GM23338 (cell line): ENCODE data around the gene OR2B2. TPM values are rescaled to one million over a fixed set of nuclear protein-coding genes. Genes with fewer than 3 reads are reported as not detected.

Source experiments
- ATAC-seq: fragments of 200-7000 bp; cut with Tn5 transposase; 3 replicates; pipeline ENCODE4 v1.9.1; 2020
- DNase-seq: peaks from one replicate; pipeline ENCODE4 v3.0.0-alpha.2; 2015; ENCODE audit warnings: low spot score
- H2AFZ ChIP-seq: fragments of 200-600 bp; sonication (generic); 2 replicates; pipeline ENCODE4 v1.8.0; 2016; ENCODE audit warnings: antibody characterized with exemption, mild to moderate bottlenecking, moderate library complexity
- H3F3A ChIP-seq: fragments of 200-600 bp; sonication (generic); replicated peaks from 2 replicates; pipeline ENCODE4 v1.8.0; 2017; ENCODE audit warnings: antibody characterized with exemption, mixed run types, low read depth
- H3K27ac ChIP-seq: fragments of 200-600 bp; sonication (generic); 2 replicates; pipeline ENCODE4 v1.6.1; 2016; ENCODE audit warnings: low read depth
- H3K27me3 ChIP-seq: fragments of 200-600 bp; sonication (generic); 2 replicates; pipeline ENCODE4 v1.8.0; 2016; ENCODE audit warnings: mild to moderate bottlenecking, mixed run types, moderate library complexity; ENCODE audit not compliant: insufficient read depth
- H3K36me3 ChIP-seq: fragments of 200-600 bp; sonication (generic); 2 replicates; pipeline ENCODE4 v1.8.0; 2016; ENCODE audit warnings: mild to moderate bottlenecking; ENCODE audit not compliant: insufficient read depth
- H3K4me1 ChIP-seq: fragments of 200-600 bp; sonication (generic); 2 replicates; pipeline ENCODE4 v1.8.0; 2016; ENCODE audit warnings: mild to moderate bottlenecking, moderate library complexity; ENCODE audit not compliant: insufficient read depth
- H3K4me2 ChIP-seq: fragments of 200-600 bp; sonication (generic); 2 replicates; pipeline ENCODE4 v1.7.1; 2017; ENCODE audit warnings: mixed run types
- H3K4me3 ChIP-seq: fragments of 200-600 bp; sonication (generic); 2 replicates; pipeline ENCODE4 v1.6.1; 2016; ENCODE audit warnings: mixed run types
- H3K79me2 ChIP-seq: fragments of 200-600 bp; sonication (generic); replicated peaks from 2 replicates; pipeline ENCODE4 v1.8.0; 2017; ENCODE audit warnings: mild to moderate bottlenecking; ENCODE audit not compliant: insufficient read depth
- H3K9me2 ChIP-seq: fragments of 200-600 bp; sonication (generic); 2 replicates; pipeline ENCODE4 v1.8.0; 2017; ENCODE audit not compliant: insufficient read depth
- H4K20me1 ChIP-seq: fragments of 200-600 bp; sonication (generic); replicated peaks from 2 replicates; pipeline ENCODE4 v1.8.0; 2017; ENCODE audit warnings: mild to moderate bottlenecking; ENCODE audit not compliant: insufficient read depth
- H3K27ac Mint-ChIP-seq: 2 replicates; pipeline ENCODE4 v1.8.0; 2020; ENCODE audit warnings: inconsistent platforms, mild to moderate bottlenecking, moderate library complexity, mixed read lengths
- H3K27me3 Mint-ChIP-seq: 3 replicates; pipeline ENCODE4 v1.8.0; 2022; ENCODE audit warnings: low read depth, mild to moderate bottlenecking, moderate library complexity, mixed read lengths, inconsistent platforms; ENCODE audit not compliant: insufficient read depth, poor library complexity
- H3K36me3 Mint-ChIP-seq: 3 replicates; pipeline ENCODE4 v1.8.0; 2021; ENCODE audit warnings: low read depth, mild to moderate bottlenecking, inconsistent platforms, moderate library complexity, mixed read lengths
- H3K4me1 Mint-ChIP-seq: 3 replicates; pipeline ENCODE4 v1.8.0; 2020; ENCODE audit warnings: mild to moderate bottlenecking, inconsistent platforms, mixed read lengths
- H3K4me3 Mint-ChIP-seq: 3 replicates; pipeline ENCODE4 v1.8.0; 2021; ENCODE audit warnings: moderate library complexity, mild to moderate bottlenecking, inconsistent platforms, mixed read lengths
- H3K9me3 Mint-ChIP-seq: 3 replicates; pipeline ENCODE4 v1.8.0; 2020; ENCODE audit warnings: moderate library complexity, mild to moderate bottlenecking, inconsistent platforms, mixed read lengths
- CREB1 ChIP-seq: fragments of 250-450 bp; sonication (Bioruptor Pico); IDR thresholded peaks from 2 replicates; pipeline ENCODE4 v1.5.0; 2020; ENCODE audit warnings: low read depth, mild to moderate bottlenecking, moderate library complexity
- EZH2 ChIP-seq: fragments of 200-600 bp; sonication (generic); IDR thresholded peaks from one replicate; pipeline ENCODE4 v1.8.0; 2017; ENCODE audit warnings: antibody characterized with exemption, mild to moderate bottlenecking, low read depth; ENCODE audit not compliant: unreplicated experiment
- EZH2phosphoT487 ChIP-seq: fragments of 200-600 bp; sonication (generic); IDR thresholded peaks from one replicate; pipeline ENCODE4 v1.8.1; 2018; ENCODE audit warnings: antibody characterized with exemption; ENCODE audit not compliant: unreplicated experiment
- JUNB ChIP-seq: IDR thresholded peaks from one replicate; pipeline ENCODE4 v1.6.1; 2016; ENCODE audit warnings: antibody characterized with exemption; ENCODE audit not compliant: unreplicated experiment
- NANOG ChIP-seq: IDR thresholded peaks from 2 replicates; pipeline ENCODE4 v1.6.1; 2016; ENCODE audit warnings: antibody characterized with exemption, borderline replicate concordance
- POLR2AphosphoS5 ChIP-seq: IDR thresholded peaks from 2 replicates; pipeline ENCODE4 v1.6.1; 2016; ENCODE audit warnings: antibody characterized with exemption, low read depth
- STAT1 ChIP-seq: IDR thresholded peaks from one replicate; pipeline ENCODE4 v1.6.1; 2016; ENCODE audit warnings: antibody characterized with exemption; ENCODE audit not compliant: unreplicated experiment
- ZNF114 ChIP-seq: fragments of 250-450 bp; sonication (Bioruptor Pico); IDR thresholded peaks from 2 replicates; pipeline ENCODE4 v1.5.0; 2020; ENCODE audit warnings: mild to moderate bottlenecking, moderate library complexity
- ZNF331 ChIP-seq: fragments of 250-450 bp; sonication (Bioruptor Pico); IDR thresholded peaks from 2 replicates; pipeline ENCODE4 v1.5.0; 2020; ENCODE audit warnings: low read depth, mild to moderate bottlenecking, moderate library complexity
- polyA plus RNA-seq: library from polyadenylated mRNA; unstranded; fragments of >200 nt; fragmentation: Nextera tagmentation; extraction: Ambion mirVana; gene quantifications from 2 replicates; pipeline ENCODE4 v1.2.1, GENCODE V29; 2016
- total RNA-seq: library from RNA; depleted of rRNA; stranded (reverse); fragments of >200 nt; shearing (Covaris generic); gene quantifications from 2 replicates; pipeline ENCODE4 v1.2.3, GENCODE V29; 2014
- TF ChIP-seq, protein P1 (sequence below): fragments of 250-450 bp; sonication (Bioruptor Pico); IDR thresholded peaks from 2 replicates; pipeline ENCODE4 v1.5.0; 2020; ENCODE audit warnings: mild to moderate bottlenecking, moderate library complexity
- TF ChIP-seq, protein P2 (sequence below): IDR thresholded peaks from one replicate; pipeline ENCODE4 v1.6.1; 2018; ENCODE audit warnings: antibody characterized with exemption; ENCODE audit not compliant: unreplicated experiment
- TF ChIP-seq, protein P3 (sequence below): IDR thresholded peaks from 2 replicates; pipeline ENCODE4 v1.6.1; 2016; ENCODE audit warnings: antibody characterized with exemption
- TF ChIP-seq, protein P4 (sequence below), 2 experiments: fragments of 200-600 bp in 1 of 2; sonication (generic) in 1 of 2; conservative IDR thresholded peaks; 2 replicates each; pipeline versions ENCODE4 v1.5.1 to v1.6.1; 2016 to 2017; ENCODE audit warnings: antibody characterized with exemption in 2 of 2, low read depth in 2 of 2, mild to moderate bottlenecking in 2 of 2, moderate library complexity in 1 of 2

The OR2B2 gene
- total and polyA plus RNA-seq, 2 experiments from 2014 or later, result 0.38 TPM; not detected in 1

DNA sequence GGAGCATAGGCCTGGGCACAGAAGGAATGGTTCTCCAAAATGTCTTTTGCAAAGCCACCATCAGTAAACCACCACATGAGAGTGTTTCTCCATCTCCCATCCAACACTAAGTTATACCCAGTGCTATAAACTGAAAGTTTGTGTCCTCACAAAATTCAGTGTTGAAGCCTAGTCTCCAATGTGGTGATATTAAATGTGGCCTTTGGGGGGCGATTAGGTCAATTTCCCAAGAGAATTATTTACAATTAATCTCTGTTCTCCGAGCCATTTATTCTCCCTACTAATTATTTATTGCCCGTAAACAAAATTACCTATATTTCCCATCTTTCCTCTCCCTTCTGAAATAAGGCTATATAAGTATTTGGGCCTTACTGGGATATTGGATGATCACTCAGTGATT is 26.1 kb downstream of the OR2B2 start:
- H3K27me3 Mint-ChIP-seq, result peaks cover 28% of the 10 kb centered on the region
- no peak for DNase-seq
- no peak overlapping the region; the same call in 2 of the 3 replicates for H3K4me3 Mint-ChIP-seq
- H3K4me3 ChIP-seq, result no peak overlapping the region
- no peaks in the 10 kb centered on the region for H3K79me2 ChIP-seq
- H4K20me1 ChIP-seq, result no peaks in the 10 kb centered on the region
- no peaks in the 10 kb centered on the region for H3K9me2 ChIP-seq
- H3K27me3 ChIP-seq, result no peaks in the 10 kb centered on the region
- H3K9me3 Mint-ChIP-seq, result no peaks in the 10 kb centered on the region; the same call in 2 of the 3 replicates
- TF ChIP-seq EZH2 (no peak), NANOG (no peak), ZNF114 (no peak), STAT1 (no peak), JUNB (no peak), EZH2phosphoT487 (no peak), ZNF331 (no peak), CREB1 (CRISPR knock-in tag) (no peak), POLR2AphosphoS5 (no peak)
- TF ChIP-seq, protein P1, sequence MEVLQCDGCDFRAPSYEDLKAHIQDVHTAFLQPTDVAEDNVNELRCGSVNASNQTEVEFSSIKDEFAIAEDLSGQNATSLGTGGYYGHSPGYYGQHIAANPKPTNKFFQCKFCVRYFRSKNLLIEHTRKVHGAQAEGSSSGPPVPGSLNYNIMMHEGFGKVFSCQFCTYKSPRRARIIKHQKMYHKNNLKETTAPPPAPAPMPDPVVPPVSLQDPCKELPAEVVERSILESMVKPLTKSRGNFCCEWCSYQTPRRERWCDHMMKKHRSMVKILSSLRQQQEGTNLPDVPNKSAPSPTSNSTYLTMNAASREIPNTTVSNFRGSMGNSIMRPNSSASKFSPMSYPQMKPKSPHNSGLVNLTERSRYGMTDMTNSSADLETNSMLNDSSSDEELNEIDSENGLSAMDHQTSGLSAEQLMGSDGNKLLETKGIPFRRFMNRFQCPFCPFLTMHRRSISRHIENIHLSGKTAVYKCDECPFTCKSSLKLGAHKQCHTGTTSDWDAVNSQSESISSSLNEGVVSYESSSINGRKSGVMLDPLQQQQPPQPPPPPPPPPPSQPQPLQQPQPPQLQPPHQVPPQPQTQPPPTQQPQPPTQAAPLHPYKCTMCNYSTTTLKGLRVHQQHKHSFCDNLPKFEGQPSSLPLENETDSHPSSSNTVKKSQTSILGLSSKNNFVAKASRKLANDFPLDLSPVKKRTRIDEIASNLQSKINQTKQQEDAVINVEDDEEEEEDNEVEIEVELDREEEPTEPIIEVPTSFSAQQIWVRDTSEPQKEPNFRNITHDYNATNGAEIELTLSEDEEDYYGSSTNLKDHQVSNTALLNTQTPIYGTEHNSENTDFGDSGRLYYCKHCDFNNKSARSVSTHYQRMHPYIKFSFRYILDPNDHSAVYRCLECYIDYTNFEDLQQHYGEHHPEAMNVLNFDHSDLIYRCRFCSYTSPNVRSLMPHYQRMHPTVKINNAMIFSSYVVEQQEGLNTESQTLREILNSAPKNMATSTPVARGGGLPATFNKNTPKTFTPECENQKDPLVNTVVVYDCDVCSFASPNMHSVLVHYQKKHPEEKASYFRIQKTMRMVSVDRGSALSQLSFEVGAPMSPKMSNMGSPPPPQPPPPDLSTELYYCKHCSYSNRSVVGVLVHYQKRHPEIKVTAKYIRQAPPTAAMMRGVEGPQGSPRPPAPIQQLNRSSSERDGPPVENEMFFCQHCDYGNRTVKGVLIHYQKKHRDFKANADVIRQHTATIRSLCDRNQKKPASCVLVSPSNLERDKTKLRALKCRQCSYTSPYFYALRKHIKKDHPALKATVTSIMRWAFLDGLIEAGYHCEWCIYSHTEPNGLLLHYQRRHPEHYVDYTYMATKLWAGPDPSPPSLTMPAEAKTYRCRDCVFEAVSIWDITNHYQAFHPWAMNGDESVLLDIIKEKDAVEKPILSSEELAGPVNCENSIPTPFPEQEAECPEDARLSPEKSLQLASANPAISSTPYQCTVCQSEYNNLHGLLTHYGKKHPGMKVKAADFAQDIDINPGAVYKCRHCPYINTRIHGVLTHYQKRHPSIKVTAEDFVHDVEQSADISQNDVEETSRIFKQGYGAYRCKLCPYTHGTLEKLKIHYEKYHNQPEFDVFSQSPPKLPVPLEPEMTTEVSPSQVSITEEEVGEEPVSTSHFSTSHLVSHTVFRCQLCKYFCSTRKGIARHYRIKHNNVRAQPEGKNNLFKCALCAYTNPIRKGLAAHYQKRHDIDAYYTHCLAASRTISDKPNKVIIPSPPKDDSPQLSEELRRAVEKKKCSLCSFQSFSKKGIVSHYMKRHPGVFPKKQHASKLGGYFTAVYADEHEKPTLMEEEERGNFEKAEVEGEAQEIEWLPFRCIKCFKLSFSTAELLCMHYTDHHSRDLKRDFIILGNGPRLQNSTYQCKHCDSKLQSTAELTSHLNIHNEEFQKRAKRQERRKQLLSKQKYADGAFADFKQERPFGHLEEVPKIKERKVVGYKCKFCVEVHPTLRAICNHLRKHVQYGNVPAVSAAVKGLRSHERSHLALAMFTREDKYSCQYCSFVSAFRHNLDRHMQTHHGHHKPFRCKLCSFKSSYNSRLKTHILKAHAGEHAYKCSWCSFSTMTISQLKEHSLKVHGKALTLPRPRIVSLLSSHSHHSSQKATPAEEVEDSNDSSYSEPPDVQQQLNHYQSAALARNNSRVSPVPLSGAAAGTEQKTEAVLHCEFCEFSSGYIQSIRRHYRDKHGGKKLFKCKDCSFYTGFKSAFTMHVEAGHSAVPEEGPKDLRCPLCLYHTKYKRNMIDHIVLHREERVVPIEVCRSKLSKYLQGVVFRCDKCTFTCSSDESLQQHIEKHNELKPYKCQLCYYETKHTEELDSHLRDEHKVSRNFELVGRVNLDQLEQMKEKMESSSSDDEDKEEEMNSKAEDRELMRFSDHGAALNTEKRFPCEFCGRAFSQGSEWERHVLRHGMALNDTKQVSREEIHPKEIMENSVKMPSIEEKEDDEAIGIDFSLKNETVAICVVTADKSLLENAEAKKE, result no peak
- TF ChIP-seq, protein P2, sequence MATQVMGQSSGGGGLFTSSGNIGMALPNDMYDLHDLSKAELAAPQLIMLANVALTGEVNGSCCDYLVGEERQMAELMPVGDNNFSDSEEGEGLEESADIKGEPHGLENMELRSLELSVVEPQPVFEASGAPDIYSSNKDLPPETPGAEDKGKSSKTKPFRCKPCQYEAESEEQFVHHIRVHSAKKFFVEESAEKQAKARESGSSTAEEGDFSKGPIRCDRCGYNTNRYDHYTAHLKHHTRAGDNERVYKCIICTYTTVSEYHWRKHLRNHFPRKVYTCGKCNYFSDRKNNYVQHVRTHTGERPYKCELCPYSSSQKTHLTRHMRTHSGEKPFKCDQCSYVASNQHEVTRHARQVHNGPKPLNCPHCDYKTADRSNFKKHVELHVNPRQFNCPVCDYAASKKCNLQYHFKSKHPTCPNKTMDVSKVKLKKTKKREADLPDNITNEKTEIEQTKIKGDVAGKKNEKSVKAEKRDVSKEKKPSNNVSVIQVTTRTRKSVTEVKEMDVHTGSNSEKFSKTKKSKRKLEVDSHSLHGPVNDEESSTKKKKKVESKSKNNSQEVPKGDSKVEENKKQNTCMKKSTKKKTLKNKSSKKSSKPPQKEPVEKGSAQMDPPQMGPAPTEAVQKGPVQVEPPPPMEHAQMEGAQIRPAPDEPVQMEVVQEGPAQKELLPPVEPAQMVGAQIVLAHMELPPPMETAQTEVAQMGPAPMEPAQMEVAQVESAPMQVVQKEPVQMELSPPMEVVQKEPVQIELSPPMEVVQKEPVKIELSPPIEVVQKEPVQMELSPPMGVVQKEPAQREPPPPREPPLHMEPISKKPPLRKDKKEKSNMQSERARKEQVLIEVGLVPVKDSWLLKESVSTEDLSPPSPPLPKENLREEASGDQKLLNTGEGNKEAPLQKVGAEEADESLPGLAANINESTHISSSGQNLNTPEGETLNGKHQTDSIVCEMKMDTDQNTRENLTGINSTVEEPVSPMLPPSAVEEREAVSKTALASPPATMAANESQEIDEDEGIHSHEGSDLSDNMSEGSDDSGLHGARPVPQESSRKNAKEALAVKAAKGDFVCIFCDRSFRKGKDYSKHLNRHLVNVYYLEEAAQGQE, result no peak
- TF ChIP-seq, protein P3, sequence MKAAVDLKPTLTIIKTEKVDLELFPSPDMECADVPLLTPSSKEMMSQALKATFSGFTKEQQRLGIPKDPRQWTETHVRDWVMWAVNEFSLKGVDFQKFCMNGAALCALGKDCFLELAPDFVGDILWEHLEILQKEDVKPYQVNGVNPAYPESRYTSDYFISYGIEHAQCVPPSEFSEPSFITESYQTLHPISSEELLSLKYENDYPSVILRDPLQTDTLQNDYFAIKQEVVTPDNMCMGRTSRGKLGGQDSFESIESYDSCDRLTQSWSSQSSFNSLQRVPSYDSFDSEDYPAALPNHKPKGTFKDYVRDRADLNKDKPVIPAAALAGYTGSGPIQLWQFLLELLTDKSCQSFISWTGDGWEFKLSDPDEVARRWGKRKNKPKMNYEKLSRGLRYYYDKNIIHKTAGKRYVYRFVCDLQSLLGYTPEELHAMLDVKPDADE, result no peak
- TF ChIP-seq, protein P4, sequence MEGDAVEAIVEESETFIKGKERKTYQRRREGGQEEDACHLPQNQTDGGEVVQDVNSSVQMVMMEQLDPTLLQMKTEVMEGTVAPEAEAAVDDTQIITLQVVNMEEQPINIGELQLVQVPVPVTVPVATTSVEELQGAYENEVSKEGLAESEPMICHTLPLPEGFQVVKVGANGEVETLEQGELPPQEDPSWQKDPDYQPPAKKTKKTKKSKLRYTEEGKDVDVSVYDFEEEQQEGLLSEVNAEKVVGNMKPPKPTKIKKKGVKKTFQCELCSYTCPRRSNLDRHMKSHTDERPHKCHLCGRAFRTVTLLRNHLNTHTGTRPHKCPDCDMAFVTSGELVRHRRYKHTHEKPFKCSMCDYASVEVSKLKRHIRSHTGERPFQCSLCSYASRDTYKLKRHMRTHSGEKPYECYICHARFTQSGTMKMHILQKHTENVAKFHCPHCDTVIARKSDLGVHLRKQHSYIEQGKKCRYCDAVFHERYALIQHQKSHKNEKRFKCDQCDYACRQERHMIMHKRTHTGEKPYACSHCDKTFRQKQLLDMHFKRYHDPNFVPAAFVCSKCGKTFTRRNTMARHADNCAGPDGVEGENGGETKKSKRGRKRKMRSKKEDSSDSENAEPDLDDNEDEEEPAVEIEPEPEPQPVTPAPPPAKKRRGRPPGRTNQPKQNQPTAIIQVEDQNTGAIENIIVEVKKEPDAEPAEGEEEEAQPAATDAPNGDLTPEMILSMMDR (conservative IDR thresholded peaks at IDR 0.05; ENCODE audit: low read depth in 2 of 2), result no peak; a peak in 1 of 4 replicates
- ATAC-seq, result no peak
- no peak overlapping the region for H3K4me2 ChIP-seq
- no peaks in the 10 kb centered on the region for H3K36me3 Mint-ChIP-seq
- no peak overlapping the region for H3K27ac Mint-ChIP-seq
- H3K36me3 ChIP-seq, result no peaks in the 10 kb centered on the region
- peaks cover 42% of the 10 kb centered on the region for H3K4me1 Mint-ChIP-seq
- H3F3A ChIP-seq, result peaks cover 19% of the 10 kb centered on the region
- H2AFZ ChIP-seq, result no peak overlapping the region
- H3K4me1 ChIP-seq, result peaks cover 41% of the 10 kb centered on the region
- no peak overlapping the region for H3K27ac ChIP-seq
